BE2C (cell line): Measurements from ENCODE around the gene S1PR4.
"Not testable (repeated sequence)": the region's sequence is repeated elsewhere in the genome, so short reads cannot be mapped to it uniquely, and the experiment has no call there.

Experiments used
- DNase-seq: peaks from one replicate; pipeline ENCODE4 v3.0.0-alpha.2; 2020
- H3K27me3 ChIP-seq: fragments of 250-450 bp; sonication (Bioruptor Pico); 2 replicates; pipeline ENCODE4 v1.5.1; 2020; ENCODE audit warnings: mild to moderate bottlenecking
- H3K36me3 ChIP-seq: fragments of 250-450 bp; sonication (Bioruptor Pico); 2 replicates; pipeline ENCODE4 v1.5.1; 2020; ENCODE audit warnings: mild to moderate bottlenecking
- H3K4me1 ChIP-seq: fragments of 250-450 bp; sonication (Bioruptor Pico); 2 replicates; pipeline ENCODE4 v1.5.1; 2020
- H3K4me3 ChIP-seq: 2 replicates; pipeline ENCODE4 v1.5.1; 2011; ENCODE audit warnings: low read depth, low read length
- H3K9me3 ChIP-seq: fragments of 250-450 bp; sonication (Bioruptor Pico); 2 replicates; pipeline ENCODE4 v1.5.1; 2020
- TF ChIP-seq, protein P1 (sequence below): IDR thresholded peaks from 2 replicates; pipeline ENCODE4 v1.5.1; 2012; ENCODE audit warnings: mild to moderate bottlenecking, low read depth, low read length

S1PR4 gene

GRCh38 chr19:3188627-3189596 is 10.3 kb downstream of the S1PR4 start:
- peaks cover 27% of the 10 kb centered on the region for H3K36me3 ChIP-seq
- no peaks in the 10 kb centered on the region for H3K9me3 ChIP-seq
- TF ChIP-seq, protein P1, sequence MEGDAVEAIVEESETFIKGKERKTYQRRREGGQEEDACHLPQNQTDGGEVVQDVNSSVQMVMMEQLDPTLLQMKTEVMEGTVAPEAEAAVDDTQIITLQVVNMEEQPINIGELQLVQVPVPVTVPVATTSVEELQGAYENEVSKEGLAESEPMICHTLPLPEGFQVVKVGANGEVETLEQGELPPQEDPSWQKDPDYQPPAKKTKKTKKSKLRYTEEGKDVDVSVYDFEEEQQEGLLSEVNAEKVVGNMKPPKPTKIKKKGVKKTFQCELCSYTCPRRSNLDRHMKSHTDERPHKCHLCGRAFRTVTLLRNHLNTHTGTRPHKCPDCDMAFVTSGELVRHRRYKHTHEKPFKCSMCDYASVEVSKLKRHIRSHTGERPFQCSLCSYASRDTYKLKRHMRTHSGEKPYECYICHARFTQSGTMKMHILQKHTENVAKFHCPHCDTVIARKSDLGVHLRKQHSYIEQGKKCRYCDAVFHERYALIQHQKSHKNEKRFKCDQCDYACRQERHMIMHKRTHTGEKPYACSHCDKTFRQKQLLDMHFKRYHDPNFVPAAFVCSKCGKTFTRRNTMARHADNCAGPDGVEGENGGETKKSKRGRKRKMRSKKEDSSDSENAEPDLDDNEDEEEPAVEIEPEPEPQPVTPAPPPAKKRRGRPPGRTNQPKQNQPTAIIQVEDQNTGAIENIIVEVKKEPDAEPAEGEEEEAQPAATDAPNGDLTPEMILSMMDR = no peak
- DNase-seq = no peak
- H3K27me3 ChIP-seq = no peaks in the 10 kb centered on the region
- peaks cover 3% of the 10 kb centered on the region for H3K4me1 ChIP-seq
- H3K4me3 ChIP-seq = no peak overlapping the region

GRCh38 chr19:3189702-3190469 is 11.3 kb downstream of the S1PR4 start:
- H3K4me3 ChIP-seq = no peak overlapping the region
- H3K9me3 ChIP-seq = no peaks in the 10 kb centered on the region
- peaks cover 29% of the 10 kb centered on the region for H3K36me3 ChIP-seq
- H3K4me1 ChIP-seq = peaks cover 6% of the 10 kb centered on the region
- TF ChIP-seq, protein P1 = no peak
- no peaks in the 10 kb centered on the region for H3K27me3 ChIP-seq
- DNase-seq = no peak

DNA sequence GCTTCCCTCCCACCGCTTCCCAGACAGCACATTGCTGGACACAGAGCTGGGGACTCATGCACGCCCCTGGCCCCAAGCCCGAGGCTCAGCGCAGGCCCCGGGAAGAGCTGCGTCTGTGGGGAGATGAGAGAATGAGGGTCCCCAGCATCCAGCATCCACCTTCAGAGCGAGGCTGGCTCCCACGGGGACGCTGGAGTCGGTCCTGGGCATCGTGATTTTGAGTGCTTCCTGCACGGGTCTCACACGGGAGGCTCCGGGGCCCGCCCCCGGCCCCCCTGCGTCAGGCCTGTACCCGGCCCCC is 11.9 kb downstream of the S1PR4 start:
- Histone ChIP-seq H3K27me3 (no peaks in the 10 kb centered on the region), H3K36me3 (peaks cover 29% of the 10 kb centered on the region), H3K4me3 (no peak overlapping the region), H3K4me1 (peaks cover 6% of the 10 kb centered on the region), H3K9me3 (no peaks in the 10 kb centered on the region)
- no peak for DNase-seq
- TF ChIP-seq, protein P1 = no peak

DNA sequence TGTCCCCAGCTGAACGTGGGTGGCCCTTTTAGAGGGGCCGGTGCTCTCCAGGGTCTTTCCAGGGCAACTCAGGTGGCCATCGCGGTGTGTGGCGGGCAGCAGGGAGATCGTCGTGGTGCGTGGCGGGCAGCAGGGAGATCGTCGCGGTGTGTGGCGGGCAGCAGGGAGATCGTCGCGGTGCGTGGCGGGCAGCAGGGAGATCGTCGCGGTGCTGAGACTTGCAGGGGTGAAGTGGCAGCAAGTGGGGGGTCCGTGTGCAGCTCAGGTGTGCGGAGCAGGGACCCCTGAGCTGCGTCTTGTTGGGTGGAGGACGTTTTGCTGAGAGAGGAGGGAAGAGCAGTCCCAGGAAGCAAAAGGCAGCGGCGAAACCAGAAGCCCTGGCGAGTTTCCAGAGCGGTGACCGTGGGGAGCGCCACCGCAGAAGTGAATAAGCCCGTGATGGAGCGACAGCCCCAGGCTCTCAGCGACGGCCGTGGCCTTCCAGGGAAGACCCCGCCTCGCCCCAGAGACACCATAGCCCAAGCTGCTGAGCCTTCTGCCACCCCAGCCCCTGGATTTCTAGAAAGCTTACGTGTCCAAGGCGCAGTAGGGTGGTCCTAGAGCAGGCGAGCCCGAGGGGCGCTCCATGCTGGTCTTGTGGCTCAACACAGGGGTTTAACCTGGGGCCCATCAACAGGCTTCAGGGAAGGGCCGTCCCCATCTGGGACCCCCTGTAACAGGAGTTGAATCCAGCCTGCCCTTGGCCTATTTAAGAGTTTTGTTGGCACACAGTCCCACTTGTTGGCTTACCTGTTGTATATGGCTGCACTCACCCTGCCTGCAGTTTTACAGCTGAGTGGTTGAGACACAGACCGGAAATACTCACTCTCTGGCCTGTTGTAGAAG is 12.6 kb downstream of the S1PR4 start:
- H3K9me3 ChIP-seq = no peaks in the 10 kb centered on the region
- TF ChIP-seq, protein P1 = no peak
- no peaks in the 10 kb centered on the region for H3K27me3 ChIP-seq
- no peak overlapping the region for H3K4me3 ChIP-seq
- peaks cover 11% of the 10 kb centered on the region for H3K4me1 ChIP-seq
- peak; percentile 72 for DNase-seq
- H3K36me3 ChIP-seq = peaks cover 32% of the 10 kb centered on the region

- H3K4me1 ChIP-seq = peaks cover 12% of the 10 kb centered on the region
- H3K27me3 ChIP-seq, H3K9me3 ChIP-seq, H3K4me3 ChIP-seq, DNase-seq: not testable (repeated sequence)
- H3K36me3 ChIP-seq = peaks cover 37% of the 10 kb centered on the region
These were observed 13.2 kb downstream of the S1PR4 start for GRCh38 chr19:3191806-3192104.

DNA sequence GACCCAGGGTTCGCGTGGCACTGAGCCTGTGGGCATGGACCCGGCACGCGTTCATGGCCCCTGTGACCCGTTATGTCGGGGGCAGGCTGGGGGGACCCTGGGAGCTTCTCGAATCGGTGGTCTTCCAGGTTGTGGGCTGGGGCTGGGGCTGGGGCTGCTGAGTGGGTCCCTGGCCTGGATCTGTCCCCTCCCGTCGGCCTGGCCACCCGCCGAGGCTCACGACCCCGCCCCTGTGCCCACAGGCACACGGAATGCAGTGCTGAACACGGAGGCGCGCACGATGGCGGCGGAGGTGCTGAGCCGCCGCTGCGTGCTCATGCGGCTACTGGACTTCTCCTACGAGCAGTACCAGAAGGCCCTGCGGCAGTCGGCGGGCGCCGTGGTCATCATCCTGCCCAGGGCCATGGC is 13.7 kb downstream of the S1PR4 start:
- H3K36me3 ChIP-seq = peaks cover 42% of the 10 kb centered on the region
- TF ChIP-seq, protein P1 = no peak

More for the DNA sequence above, 13.7 kb downstream of the S1PR4 start:
- no peak for DNase-seq
- H3K9me3 ChIP-seq = no peaks in the 10 kb centered on the region
- H3K4me1 ChIP-seq = peaks cover 9% of the 10 kb centered on the region
- H3K4me3 ChIP-seq = no peak overlapping the region
- no peaks in the 10 kb centered on the region for H3K27me3 ChIP-seq
